ENCODE data around the gene PLA2G2E.

The PLA2G2E gene, protein sequence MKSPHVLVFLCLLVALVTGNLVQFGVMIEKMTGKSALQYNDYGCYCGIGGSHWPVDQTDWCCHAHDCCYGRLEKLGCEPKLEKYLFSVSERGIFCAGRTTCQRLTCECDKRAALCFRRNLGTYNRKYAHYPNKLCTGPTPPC

DNA sequence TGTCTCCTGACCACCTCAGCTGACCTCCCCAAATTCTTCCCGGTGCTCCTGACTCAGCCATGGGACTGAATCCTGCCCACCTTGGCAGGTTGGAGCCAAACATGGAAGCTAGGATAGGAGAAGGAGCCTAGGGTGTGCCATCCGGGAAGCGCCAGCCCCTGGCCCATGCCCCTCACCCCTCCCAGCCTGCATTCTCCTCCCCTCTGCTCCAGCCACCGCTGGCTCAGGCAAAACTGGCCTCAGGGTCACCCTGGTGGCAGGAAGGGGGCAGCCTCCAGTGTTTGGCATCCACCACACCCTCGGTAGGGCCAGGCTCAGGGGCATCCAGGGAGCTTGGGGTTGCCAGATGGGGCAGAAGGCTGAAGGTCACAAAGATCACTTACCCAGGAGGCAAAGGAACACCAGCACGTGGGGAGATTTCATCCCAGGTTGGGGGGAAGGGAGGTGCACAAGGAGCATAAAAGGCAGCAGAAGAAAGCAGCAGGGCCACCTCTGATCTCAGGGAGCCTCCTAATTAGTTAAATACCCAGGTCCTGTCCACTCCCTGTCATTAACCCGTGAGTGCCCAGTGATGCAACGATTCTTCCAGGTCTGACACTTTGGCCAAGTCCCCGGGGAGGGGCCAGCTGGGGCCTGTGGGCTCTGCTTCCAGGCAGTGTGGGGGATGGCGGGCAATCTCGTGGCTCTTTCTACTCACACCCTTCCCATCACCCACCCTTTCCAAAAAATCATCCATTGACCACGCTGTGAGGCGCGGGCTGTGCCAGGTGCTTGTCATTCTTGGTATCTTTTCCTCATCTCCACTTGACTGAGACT is at the start of gene PLA2G2E:
Gene PLA2G2E (minus strand): TSS at position 481 of the 816 bp plus-strand sequence. CDS start 58 bp downstream, at position 423.
- DNase-seq = no peak

GRCh38 chr1:19971664-19972063 is 48.2 kb upstream of the PLA2G2E start:
- DNase-seq = no peak

GRCh38 chr1:19969898-19970660 is 46.7 kb upstream of the PLA2G2E start:
- DNase-seq = no peak

- DNase-seq = no peak
Observed at GRCh38 chr1:19967808-19968207, 44.4 kb upstream of the PLA2G2E start.

GRCh38 chr1:19964542-19964941 is 41.1 kb upstream of the PLA2G2E start:
- no peak for DNase-seq

- DNase-seq = no peak
Observed at GRCh38 chr1:19963636-19964035, 40.2 kb upstream of the PLA2G2E start.

GRCh38 chr1:19960591-19960990 is 37.2 kb upstream of the PLA2G2E start:
- no peak for DNase-seq

DNA sequence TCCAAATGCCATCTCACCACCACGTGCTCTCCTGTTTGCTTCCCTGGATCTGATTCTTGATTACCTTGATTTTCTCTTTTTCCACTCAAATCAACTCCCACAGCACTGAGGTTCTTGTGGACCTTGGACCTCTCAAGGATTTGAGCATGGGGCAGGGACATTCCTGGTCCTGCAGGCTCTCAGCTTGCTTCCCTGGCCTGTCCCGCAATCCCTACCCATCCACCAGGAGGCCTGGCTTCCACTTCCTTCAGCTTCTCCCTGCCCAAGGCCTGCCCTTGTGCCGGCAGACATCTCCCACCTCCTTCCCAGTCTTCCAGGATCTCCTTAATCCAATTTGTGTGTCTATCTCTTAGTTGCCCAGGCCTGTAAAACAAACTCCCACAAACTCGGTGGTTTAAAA is 34.4 kb upstream of the PLA2G2E start:
- DNase-seq = no peak

DNA sequence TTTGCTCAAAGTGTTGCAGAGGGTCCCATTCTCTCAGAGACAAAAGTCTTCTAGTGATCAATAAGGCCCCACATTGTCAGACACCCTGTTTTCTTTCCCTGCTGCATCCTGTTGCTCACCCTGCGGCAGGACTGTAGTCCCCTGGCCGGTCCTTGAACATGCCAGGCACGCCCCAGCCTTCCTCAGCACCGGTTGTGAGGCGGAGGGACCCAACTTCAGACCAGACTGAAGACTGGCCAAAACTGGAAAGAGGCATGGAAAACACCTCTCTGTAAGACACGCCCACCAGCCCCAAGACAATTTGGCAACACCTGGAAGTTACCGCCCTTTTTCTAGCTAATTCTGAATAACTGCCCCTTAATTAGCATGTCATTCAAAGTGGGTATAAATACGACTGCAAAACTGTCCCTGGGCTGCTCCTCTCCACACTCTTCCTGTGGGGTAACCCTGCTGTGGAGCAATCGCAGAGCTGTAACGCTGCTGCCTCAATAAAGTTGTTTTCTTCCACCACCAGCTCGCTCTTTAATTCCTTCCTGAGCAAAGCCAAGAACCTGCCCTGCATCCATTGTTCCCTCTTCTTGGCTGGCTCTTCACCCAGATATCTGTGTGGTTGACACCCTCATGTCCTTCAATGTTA is 32.2 kb upstream of the PLA2G2E start:
- DNase-seq = no peak

GRCh38 chr1:19954059-19954458 is 30.6 kb upstream of the PLA2G2E start:
- no peak for DNase-seq

GRCh38 chr1:19949016-19949415 is 25.6 kb upstream of the PLA2G2E start:
- DNase-seq = no peak

DNA sequence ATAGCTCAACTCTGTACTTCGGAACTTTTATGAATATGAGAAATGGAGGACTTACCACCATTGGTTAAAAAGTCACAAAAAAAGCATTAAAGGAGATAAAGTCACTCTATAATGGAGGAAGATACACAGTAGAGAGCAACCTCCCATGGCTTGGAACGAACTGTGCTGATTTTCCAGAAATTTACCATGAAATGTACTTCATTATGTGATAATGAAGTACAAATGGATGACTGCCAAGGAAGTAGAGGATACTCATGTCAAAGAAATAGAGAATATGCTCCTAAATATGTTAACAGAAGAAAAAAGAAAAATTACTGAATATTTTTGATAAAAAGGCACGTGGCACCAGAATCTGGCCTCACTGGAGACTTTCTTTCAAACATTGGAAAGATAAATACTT is 23.6 kb upstream of the PLA2G2E start:
- no peak for DNase-seq

DNA sequence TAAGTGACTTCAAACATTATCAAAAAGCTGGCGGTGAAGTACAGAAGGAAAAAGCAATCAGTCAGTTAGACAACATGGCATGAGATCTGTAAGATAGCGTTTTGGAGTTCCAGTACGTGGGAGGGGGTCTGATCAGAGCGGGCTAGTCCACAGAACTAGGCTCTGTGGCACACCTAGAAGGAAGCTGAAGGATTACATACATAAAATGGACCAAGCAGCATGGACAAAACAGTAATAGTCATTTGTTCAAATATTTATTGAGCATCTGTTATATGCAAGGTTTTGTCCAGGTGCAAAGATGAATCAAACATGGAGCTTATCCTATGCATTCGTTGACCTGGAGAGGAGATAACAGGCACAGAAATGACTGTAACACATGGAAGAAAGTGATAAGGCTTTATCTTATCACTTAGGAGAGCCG is 22.9 kb upstream of the PLA2G2E start:
- no peak for DNase-seq

- no peak for DNase-seq
Observed at GRCh38 chr1:19945914-19946313, 22.5 kb upstream of the PLA2G2E start.

DNA sequence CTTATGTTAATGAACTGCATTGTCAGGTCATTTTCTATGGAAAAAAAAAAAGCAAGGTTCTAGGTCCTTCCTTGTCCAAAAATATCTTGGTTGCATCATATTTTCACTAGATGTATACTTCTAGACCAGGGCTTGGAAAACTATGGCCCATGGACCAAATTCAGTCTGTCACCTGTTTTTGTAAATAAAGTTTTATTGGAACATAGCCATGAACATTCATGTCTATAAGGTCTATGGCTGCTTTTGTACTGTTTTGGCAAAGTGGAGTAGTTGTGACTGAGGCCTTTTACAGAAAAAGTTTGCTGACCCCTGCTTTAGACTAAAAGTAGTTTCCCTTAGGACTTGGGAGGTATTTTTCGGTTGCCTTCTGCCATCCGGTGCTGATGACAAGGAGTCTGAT is 19.2 kb upstream of the PLA2G2E start:
- no peak for DNase-seq

DNA sequence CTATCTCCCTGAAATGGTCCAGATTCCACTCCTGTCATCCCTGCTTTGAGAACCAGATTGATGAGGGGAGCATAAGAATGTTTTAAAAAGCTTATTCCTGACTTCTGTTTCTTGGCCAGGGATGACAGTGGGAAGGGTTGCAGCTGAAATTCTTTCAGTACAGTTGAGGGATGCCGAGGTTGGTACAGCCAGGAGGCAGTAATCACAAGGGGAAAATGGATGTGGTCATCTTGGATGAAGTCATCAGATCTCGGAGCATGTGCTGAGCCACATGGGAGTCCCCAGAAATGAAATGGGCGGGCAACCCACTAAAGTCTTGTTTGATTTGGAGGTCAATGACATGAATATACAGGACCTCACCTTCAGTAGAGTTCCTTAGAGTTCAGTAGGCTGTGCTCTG is 18.7 kb upstream of the PLA2G2E start:
- DNase-seq = no peak

DNA sequence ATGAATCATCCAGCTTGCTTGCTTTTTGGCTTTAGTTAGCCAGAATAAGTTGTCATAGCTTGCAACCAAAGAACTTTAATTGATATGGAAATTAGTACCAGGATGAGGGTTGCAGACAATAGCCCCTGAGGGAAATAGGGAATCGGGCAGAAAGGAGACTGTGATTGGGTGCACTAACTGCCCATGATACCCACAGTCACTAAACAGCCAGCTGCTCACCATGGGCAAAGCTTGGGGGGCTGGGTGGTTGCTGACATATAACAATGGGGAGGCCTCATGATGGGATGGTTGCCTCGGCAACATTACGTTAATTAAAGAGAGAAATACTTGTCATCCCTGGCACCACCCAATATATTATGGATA is 17.8 kb upstream of the PLA2G2E start:
- DNase-seq = no peak

DNA sequence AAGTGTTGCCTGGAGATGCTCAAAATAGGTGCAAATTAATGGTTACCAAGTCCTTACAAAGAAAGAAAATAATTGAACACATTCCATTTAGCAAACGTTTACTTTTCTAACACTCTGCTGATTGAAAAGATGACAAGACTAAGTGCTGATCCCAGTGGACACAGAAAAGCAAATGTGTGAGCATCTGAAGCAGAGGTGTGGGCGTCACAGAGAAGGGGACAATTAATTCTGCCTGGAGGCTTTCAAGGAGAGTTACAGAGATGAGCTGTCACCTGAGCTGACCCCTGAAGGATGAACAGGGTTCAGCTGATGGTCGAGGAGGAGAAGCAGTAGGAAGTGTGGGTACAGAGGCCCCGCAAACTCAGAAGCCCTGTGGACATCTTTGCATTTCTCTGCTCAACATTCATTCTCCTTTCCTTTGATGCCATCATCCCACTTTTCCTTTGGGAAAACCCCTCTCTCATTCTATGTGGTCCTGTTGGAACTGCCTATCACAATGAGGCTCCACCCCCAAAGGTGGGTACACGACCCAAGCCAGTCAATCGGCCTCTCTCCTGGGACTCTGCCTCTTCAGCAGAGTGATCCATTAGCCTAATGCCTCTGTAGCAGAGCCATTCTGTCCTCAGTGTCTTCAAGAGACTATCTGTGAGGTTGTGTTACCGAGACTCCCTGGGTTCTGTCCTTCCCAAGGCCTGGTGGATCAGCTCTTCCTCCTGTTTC is 17.2 kb upstream of the PLA2G2E start:
- DNase-seq = no peak

DNA sequence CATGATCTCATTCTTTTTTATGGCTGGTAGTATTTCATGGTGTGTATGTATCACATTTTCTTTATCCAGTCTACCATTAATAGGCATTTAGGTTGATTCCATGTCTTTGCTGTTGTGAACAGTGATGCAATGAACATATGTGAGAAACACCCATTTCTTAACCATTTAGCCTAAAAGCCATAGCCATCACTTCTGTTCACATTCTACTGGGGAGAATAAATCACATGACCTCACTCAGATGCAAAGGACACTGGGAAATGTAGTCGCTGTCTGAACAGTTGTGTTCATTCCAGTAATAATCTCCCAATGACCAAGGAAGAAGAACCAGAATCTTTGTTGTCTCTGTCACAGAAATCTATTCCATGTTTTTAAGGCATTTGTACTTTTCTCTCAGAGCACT is 15.1 kb upstream of the PLA2G2E start:
- no peak for DNase-seq

- DNase-seq = no peak
Observed at GRCh38 chr1:19936061-19936750, 12.8 kb upstream of the PLA2G2E start.

GRCh38 chr1:19934336-19934735 is 10.9 kb upstream of the PLA2G2E start:
- no peak for DNase-seq

GRCh38 chr1:19932866-19933265 is 9.4 kb upstream of the PLA2G2E start:
- DNase-seq = no peak

All from activated CD8-positive, alpha-beta memory T cell treated with anti-CD3 and anti-CD28 coated beads, Interleukin-2, amount 50 U/mL, for 48 hours (primary cell).